GM19452 (cell line): ENCODE data around the gene ADAT3.

ENCODE experiments used
- ATAC-seq: cut with Tn5 transposase; IDR thresholded peaks from one replicate; pipeline ENCODE4 v1.9.1; 2021; ENCODE audit not compliant: unreplicated experiment

The ADAT3 gene

GRCh38 chr19:1905110-1905862 is at the start of gene ADAT3, which contains the start of gene SCAMP4:
TSS of gene ADAT3 (plus strand) at chr19:1905399. CDS start at chr19:1912048, 6,649 bp downstream.
TSS of gene SCAMP4 (plus strand) at chr19:1905399. CDS start at chr19:1915020, 9,621 bp downstream.
- peak; percentile 83 for ATAC-seq

- ATAC-seq, result no peak
These were observed 49.4 kb upstream of the ADAT3 start for GRCh38 chr19:1855828-1856255.

GRCh38 chr19:1856345-1856697 is 48.9 kb upstream of the ADAT3 start:
- ATAC-seq, result no peak

- no peak for ATAC-seq
These were observed 48.2 kb upstream of the ADAT3 start for GRCh38 chr19:1856698-1857603.

GRCh38 chr19:1857648-1858326 is 47.4 kb upstream of the ADAT3 start:
- ATAC-seq, result no peak

GRCh38 chr19:1858412-1859081 is 46.7 kb upstream of the ADAT3 start:
- ATAC-seq, result no peak

- no peak for ATAC-seq
These were observed 45.8 kb upstream of the ADAT3 start for GRCh38 chr19:1859331-1859781.

- ATAC-seq, result no peak
These were observed 45.0 kb upstream of the ADAT3 start for GRCh38 chr19:1860042-1860775.

GRCh38 chr19:1860821-1861598 is 44.2 kb upstream of the ADAT3 start:
- ATAC-seq, result no peak

GRCh38 chr19:1861599-1862031 is 43.6 kb upstream of the ADAT3 start:
- ATAC-seq, result no peak

GRCh38 chr19:1862068-1862423 is 43.2 kb upstream of the ADAT3 start:
- no peak for ATAC-seq

GRCh38 chr19:1862424-1863327 is 42.5 kb upstream of the ADAT3 start:
- ATAC-seq, result no peak

- peak; percentile 7 for ATAC-seq
These were observed 41.9 kb upstream of the ADAT3 start, which contains the start of gene KLF16 for GRCh38 chr19:1863328-1863637. TSS of gene KLF16 (minus strand) at chr19:1863579. CDS start at chr19:1863497, 82 bp downstream.

- ATAC-seq, result peak; percentile 52
These were observed 41.3 kb upstream of the ADAT3 start for GRCh38 chr19:1863638-1864479.

- no peak for ATAC-seq
These were observed 40.6 kb upstream of the ADAT3 start for GRCh38 chr19:1864480-1865171.

GRCh38 chr19:1865172-1866010 is 39.8 kb upstream of the ADAT3 start:
- no peak for ATAC-seq
